Right forelimb (tissue), 1 donor: ENCODE measurements around the gene SPDYE5.
"Not testable (repeated sequence)": the region's sequence is repeated elsewhere in the genome, so short reads cannot be mapped to it uniquely, and the experiment has no call there.

Experiments used
- DNase-seq: peaks from one replicate; pipeline ENCODE4 v3.0.0-alpha.2; 2018

Gene SPDYE5, protein sequence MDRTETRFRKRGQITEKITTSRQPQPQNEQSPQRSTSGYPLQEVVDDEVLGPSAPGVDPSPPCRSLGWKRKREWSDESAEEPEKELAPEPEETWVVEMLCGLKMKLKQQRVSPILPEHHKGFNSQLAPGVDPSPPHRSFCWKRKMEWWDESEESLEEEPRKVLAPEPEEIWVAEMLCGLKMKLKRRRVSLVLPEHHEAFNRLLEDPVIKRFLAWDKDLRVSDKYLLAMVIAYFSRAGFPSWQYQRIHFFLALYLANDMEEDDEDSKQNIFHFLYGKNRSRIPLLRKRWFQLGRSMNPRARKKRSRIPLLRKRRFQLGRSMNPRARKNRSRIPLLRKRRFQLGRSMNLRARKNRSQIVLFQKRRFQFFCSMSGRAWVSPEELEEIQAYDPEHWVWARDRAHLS

DNA sequence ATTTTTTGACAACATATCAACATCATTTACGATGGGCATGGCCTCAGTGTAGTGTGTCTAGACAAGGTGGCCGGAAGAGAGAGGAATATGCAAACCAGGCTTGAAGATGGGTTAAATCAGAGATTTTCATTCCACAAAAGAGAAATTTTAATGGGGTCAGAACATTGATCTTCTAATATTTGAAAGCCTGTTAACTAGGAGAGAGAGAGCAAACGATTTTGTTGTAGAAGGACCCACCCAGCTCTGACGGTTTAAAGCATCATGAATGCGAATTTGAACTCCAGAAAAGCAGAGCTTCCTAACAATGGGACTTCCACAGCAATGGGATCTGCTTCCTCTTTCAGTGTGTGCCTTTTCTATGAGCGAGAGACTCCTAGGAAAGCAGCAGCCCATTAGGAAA is at the start of gene SPDYE5:
Gene SPDYE5 (plus strand): TSS at position 301 of the 400 bp plus-strand sequence. CDS start 1,728 bp downstream, outside the sequence.
- not testable (repeated sequence) for DNase-seq

DNA sequence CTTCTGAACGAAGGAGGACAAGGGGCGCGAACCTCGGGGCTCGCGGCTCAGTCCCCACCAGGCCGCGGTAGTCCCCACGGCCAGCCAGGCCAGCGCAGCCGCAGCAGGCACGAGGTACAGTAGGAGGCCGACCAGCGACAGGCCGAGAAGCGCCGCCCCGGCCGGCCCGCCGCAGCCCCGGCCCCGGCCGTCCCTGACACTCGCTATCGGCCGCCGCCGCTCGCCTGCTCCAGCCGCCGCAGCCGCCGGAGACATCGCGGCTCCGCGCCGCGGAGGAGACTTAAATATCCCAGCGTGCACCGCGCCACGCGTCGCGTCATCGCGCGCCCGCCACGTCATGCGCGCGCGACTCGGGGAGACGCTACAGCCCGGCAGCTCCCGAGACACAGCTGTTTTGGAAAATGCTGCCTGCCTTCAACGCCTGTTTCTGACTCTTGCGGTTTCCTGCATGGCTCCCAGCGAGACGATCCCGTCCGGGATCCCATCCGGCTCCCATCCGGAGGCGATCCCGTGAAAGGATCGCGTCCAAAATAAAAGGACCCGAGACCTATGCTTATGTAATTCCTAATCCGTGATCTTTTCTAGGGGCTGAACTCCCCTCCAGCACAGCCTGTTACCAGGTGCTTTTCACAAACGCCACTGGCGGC is 49.5 kb upstream of the SPDYE5 start:
- DNase-seq = peak; percentile 54

DNA sequence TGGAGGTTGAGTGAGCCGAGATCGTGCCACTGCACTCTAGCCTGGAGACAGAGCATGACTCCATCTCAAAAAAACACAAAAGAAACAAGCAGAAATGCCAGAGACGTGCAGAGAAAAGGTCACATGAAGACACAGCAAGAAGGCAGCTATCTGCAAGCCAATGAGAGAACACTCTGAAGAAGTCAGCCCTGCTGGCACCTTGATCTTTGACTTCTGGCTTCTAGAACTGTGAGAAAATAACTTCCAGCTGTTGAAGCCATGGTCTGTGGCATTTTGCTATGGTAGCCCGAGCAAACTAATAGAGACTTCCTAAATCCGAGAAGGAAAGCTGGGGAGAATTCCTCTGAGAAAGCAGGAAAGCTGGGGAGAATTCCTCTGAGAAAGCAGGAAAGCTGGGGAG is 42.2 kb upstream of the SPDYE5 start:
- DNase-seq = not testable (repeated sequence)

DNA sequence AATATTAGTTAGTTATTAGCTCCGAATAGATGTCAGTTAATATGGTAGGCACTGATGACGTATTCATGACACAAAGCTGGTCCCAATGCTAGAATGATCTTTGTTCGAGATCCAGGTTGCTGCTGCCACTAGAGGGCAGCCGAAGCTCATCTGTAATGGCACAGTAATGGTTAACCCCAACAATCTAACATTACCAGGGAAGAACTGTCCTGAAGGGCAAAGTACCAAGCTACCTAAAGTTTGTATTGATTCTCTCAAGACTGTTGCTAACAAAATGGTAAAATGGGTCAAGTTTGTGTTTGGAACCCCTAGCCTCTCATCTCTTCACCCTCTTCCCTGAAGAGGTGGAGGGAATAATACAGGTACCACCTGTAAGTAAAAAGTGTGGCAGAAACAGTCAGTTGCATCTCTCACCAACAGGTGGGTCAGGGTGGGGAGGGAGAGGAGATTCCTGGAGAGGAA is 39.6 kb upstream of the SPDYE5 start:
- not testable (repeated sequence) for DNase-seq

DNA sequence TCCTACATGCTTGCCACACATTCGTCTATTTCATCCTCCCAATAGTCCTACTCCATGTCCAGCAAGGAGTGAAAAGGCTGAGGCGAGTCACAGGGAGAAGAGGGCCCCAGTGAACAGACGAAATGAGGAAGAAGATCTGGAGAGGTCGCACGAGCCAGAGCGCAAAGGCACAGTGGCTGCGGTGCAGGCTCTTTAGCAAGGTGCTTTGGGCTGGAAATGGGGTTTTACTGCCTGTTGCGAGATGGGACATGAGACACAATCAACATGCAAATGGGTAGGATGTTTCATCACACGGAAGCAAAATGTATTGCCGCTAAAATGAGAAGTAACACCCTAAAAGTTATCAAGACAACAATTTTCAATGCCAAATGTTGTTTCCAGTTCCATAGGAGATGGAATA is 35.7 kb upstream of the SPDYE5 start:
- not testable (repeated sequence) for DNase-seq

DNA sequence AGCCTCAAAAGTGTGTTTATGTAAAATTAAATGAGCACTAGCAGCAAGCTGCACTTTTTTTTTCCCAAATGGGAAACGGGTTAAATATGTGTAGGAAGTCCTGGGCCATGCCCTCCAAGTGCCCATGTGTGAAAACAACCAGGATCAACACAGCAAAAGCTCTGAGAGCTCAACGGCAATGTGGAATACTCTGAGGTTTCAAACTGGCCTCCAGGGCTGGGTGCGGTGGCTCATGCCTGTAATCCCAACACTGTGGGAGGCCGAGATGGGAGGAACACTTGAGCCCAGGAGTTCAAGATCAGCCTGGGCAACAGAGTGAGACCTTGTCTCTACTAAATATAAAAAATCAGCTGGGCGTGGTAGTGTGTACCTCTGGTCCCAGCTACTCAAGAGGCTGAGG is 34.1 kb upstream of the SPDYE5 start:
- DNase-seq = not testable (repeated sequence)

DNA sequence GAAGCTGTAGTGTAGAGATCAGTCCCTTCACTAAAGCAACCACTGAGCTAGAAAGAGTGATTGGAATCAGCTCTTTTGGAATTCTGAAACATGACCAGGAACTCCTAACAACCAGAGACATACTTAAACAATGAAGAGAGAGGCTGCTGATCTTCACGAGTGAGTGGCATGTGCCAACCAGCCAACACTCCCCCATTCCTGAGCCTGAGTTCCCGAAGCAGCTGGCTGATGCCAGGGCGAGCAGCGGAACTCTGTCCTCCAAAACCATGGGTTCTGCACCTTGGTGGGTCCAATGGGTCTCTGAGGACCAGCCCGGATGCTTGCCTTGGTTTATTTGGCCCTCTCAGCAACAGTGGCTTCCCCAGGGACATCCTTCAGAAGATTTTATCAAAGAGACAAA is 31.6 kb upstream of the SPDYE5 start:
- not testable (repeated sequence) for DNase-seq

DNA sequence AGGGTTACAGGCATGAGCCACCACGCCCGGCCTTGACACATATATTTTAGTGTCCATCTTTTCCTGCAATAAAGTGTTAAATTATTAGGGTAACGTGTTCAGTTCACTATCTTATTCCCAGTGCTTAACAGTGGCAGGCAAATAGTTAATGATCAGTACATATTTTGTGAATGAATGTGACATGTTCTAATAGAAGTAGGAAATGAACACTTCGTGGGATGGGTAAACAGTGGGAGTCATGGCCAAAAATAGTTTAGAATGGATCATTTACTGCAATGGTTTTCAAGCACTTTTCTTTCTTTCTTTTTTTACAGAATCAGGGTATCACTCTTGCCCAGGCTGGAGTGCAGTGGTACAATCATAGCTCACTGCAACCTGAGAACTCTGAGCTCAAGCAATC is 22.0 kb upstream of the SPDYE5 start:
- not testable (repeated sequence) for DNase-seq

DNA sequence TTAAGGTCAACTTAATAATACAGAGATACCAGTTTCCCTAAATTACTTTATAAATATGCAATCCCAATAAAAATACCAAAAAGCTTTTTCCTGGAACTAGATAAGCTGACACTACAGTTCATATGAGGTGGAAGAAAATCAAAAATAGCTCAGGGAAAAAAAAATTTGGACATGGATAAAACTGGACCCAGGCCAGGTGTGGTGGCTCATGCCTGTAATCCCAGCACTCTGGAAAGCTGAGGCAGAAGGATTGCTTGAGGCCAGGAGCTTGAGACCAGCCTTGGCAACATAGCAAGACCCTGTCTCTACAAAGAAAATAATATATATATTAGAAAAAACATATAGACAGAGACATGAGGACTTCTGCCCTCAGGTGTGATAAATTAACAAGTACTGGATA is 14.7 kb upstream of the SPDYE5 start:
- DNase-seq = not testable (repeated sequence)

DNA sequence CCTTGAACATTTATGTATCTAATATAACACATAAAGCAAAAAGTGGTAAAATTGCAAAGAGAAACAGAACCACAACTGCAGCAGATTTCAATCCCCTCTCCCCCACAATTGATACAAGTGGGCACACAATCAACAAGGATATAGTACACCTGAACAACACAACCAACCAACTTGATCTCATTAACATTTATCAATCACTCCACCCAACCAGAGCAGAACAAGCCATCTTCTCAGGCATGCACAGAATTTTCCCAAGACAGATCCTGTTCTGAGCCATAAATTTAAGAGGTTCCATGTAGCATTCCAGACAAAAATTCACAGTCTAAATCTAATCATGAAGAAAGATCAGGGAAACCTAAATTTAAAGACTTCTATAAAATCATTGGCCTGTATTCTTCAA is 11.8 kb upstream of the SPDYE5 start:
- not testable (repeated sequence) for DNase-seq

DNA sequence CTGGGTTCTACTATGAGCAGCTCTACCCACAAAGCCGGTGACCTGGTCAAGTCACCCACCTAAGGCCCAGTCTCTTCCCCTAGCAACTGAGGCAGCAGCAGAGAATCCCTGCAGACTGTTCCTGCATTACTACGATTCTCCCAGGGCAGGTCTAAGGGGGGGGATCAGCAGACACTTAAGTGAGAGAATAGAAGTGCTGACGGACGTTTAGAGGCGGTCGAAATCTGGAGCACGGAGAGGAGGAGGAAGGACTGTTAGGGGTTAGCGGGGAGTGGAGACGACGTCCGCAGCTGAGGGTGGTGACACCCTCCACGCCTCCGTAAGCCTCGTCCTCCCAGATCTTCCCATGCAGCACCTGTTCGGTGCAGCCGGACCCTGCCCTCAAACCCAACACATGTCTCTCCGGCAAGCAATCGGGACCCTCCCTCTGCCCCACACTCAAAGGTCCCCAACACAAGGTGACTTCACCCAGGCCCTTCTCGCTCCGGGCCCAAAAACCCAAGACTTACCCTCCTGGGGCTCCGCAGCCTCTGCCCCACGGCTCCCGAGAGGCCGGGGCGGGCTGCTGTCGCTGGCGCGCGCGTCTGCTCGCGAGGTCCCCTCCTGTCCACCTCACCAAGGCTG is 6.7 kb upstream of the SPDYE5 start:
- not testable (repeated sequence) for DNase-seq

DNA sequence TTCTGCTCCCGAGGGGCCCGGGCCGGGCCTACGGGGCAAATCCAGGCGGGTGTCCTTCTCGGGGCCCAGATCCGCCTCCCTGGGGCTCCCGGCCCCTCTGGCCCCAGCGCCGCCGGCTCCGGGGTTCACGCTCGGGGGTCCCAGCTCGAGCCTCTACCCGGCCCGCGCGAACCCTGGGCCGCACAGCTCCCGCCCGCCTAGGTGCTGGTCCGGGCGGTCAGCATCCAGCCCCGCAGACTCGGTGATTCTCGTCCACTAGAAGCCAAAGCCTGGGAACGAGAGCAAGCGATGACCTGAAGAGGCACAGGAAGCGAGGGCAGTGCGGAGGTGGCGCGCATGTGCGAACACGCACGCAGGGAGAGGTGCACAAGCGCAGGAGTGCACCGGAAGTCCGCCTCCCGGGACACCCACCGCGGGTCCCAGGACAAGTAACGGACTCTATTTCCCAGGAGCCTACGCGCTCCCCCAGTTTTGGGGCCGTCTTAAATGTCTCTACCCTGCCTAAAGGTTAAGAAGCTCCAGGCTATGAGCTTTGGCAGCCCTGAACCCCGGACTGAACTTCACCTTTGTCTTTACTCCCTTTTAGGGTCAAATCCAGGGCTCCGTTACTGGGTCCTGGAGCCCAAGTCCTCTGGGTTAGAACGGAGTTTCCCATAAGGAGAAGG is 6.0 kb upstream of the SPDYE5 start, which contains the start of gene POM121C:
Gene POM121C (minus strand): TSS at position 321 of the 665 bp plus-strand sequence. CDS start 44,803 bp downstream, outside the sequence.
- DNase-seq = peak; percentile 90

DNA sequence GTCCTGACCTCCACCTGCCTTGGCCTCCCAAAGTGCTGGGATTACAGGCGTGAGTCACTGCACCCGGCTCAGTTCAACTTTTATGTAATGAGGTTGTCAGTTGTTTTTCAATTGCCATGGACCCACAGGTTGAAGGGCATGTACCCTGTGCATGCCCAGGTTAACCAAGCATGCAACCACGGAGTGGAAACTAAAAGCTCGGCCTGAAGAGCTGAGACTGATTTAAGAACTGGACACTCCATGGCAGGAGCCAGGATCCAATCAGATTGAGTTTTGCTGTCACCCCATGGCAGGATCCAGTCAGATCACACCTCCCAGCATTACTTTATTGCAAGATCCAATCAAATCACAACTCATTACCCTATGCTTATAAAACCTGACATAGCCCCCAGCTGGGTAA is 16.9 kb downstream of the SPDYE5 start:
- not testable (repeated sequence) for DNase-seq

DNA sequence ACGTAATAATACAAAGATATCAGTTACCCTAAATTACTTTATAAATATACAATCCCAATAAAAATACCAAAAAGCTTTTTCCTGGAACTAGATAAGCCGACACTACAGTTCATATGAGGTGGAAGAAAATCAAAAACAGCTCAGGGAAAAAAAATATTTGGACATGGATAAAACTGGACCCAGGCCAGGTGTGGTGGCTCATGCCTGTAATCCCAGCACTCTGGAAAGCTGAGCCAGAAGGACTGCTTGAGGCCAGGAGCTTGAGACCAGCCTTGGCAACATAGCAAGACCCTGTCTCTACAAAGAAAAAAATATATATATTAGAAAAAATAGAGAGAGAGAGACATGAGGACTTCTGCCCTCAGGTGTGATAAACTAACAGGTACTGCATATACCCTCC is 26.7 kb downstream of the SPDYE5 start:
- not testable (repeated sequence) for DNase-seq

DNA sequence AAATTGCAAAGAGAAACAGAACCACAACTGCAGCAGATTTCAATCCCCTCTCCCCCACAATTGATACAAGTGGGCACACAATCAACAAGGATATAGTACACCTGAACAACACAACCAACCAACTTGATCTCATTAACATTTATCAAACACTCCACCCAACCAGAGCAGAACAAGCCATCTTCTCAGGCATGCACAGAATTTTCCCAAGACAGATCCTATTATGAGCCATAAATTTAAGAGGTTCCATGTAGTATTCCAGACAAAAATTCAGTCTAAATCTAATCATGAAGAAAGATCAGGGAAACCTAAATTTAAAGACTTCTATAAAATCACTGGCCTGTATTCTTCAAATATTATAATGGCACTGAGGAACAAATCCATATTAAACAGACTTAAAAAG is 29.6 kb downstream of the SPDYE5 start:
- DNase-seq = not testable (repeated sequence)

DNA sequence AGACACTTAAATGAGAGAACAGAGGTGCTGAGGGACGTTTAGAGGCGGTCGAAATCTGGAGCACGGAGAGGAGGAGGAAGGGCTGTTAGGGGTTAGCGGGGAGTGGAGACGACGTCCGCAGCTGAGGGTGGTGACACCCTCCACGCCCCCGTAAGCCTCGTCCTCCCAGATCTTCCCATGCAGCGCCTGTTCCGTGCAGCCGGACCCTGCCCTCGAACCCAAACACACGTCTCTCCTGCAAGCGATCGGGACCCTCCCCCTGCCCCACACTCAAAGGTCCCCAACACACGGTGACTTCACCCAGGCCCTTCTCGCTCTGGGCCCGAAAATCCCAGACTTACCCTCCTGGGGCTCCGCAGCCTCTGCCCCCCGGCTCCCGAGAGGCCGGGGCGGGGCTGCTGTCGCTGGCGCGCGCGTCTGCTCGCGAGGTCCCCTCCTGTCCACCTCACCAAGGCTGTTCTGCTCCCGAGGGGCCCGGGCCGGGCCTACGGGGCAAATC is 35.2 kb downstream of the SPDYE5 start:
- not testable (repeated sequence) for DNase-seq

DNA sequence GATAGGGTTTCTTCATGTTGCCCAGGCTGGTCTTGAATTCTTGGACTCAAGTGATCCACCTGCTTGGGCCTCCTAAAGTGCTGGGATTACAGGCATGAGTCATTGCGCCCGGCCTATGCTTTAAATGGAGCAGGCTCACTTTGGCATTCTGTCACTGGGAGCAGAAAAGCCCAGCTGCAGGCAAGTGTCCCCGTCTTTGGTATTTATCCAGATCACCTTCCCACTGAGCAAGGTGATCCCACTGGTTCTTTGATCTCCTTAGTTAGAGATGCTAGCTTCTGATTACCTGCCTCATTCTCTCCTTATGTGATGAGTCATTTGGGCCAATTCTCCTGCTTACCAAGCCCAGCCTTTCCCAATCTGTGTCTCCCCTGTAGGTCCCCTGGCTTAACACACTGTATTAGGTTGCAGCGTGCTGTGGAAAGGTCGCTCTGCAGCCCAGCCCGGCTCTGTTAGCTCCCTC is 39.3 kb downstream of the SPDYE5 start:
- no peak for DNase-seq

DNA sequence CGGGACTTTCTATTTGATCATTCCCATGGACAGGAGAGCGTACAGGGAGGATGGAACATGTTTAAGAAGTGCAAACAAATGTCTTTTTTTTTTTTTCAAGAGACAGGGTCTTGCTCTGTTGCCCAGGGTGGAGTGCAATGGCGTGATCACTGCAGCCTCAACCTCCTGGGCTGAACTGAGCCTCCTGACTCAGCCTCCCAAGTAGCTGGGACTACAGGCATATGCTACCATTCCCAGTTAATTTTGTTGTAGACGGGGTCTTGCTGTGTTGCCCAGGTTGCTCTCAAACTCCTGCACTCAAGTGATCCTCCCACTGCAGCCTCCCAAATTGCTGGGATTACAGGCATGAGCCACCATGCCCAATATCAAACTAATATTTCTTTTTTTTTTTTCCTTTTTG is 40.5 kb downstream of the SPDYE5 start:
- DNase-seq = no peak

DNA sequence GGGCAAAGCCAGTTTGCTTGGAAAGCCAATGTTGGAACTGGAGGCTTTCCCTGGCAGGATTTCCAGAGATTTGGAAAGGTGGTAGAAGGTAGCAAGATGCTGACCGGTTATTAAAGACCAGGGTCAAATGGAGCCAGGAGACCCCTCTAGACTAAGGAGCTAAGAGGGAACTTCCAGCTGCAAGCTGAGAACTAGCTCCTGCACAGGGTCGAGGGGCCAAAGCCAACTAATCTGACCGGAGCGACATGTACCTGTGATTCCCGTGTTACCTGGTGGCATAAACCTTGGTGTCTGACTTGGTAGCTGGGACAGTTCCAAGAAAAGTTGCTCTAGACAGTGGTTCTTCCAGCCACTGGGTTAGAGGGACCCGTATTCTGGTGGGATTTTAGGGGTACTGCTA is 41.8 kb downstream of the SPDYE5 start:
- no peak for DNase-seq

DNA sequence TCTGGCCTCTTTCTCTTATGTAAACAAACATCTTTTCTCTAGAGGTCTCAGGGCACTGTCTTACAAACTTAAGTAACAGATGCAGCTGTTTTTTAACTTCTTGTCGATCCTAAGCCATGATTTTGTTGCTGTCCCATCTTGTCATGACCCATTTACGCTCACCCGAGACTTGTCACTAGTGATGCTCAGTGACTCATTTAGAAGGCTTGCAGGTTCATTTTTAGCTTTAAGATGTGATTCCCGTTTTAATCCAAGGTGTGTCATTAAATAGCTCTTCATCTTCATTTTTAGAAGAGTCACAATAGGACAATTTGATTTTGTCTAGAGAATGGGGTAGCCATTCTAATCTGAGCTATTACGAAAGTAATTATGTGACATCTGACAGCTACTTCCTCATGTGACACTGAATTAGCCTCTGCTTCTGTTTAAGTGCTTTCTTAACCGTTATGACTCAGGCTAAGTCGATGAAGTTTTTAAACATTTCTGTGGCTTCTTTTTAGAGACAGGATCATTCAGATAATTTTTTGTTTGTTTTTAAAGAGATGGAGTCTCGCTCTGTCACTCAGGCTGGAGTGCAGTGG is 42.7 kb downstream of the SPDYE5 start:
- no peak for DNase-seq

DNA sequence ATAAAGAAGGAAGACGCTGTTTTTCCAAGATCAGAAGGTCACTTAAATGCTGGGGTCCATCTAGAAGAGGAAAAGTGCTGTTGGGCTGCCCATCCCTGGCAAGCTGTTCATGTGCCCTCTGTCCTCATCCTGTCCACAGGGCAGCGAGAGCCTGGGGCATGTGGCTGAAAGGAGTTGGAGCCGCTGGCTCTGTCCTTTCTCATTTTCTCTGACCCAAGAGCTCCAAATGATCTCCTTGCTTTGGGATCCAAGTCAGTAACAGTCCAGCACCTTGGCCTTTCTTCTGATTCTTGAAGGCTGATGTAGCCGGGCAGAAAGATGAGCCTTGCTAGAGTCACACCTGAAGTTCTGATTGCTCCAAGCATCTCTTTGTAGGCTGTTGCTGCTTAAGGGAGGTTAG is 44.4 kb downstream of the SPDYE5 start:
- no peak for DNase-seq

DNA sequence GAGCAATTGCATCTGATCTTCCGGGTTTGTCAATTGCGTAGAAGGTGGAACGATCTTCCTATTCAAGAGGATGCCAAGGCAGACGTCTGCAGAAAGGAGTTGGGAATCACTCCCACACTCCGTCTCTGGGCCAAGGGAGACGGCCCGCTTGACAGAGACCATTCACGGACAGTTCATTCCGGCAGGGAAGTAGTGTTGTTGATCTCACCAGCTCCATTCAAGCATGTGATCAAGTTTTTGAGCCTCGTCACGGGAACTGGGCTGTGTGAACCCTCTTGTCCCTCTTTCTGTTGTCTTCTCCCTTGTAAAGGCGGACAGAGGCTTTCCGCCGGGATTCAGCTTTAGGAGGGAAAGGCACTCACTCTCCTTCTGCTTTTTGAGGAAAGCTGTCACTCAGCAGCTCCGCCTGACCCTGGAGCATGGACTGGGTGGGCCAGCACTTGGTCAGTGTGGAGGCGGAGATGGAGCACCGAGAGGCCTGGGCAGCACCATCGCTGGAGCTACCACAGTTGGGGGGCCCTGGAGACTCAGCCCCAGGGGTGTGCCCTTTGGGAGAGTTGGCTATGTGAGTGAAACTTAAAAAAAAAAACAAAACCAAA is 44.9 kb downstream of the SPDYE5 start:
- DNase-seq = no peak
